ENCODE data around the gene GSC. TPM values are rescaled to one million over a fixed set of nuclear protein-coding genes. Genes with fewer than 3 reads are reported as not detected.
"Not testable (repeated sequence)": the region's sequence is repeated elsewhere in the genome, so short reads cannot be mapped to it uniquely, and the experiment has no call there.

Gene GSC
- total RNA-seq (2.9 TPM), polyA plus RNA-seq (ENCODE audit: insufficient read depth in 1 of 8, insufficient read length in 8 of 8, low replicate concordance in 1 of 8) (1 to 10 TPM in 6 of 8 donors, under 1 TPM in 2; 0.71 to 6.2 (median 1.3) TPM)
- long read RNA-seq, donor 1: 0 reads
- long read RNA-seq, donor 2: 0 reads
- long read RNA-seq, donor 3, partial matches to known transcripts: 0 of 1 reads
- long read RNA-seq, donor 3, other reads (novel, unspliced or antisense): 0 of 1 reads
- long read RNA-seq, donor 4, partial matches to known transcripts: 0 of 1 reads
- long read RNA-seq, donor 4, other reads (novel, unspliced or antisense): 0 of 1 reads
- long read RNA-seq, donor 5, transcript GSC-201 (3 exons, 1,264 nt): major isoform, 14 of 19 reads
- long read RNA-seq, donor 5, partial matches to known transcripts: 5 of 19 reads
- long read RNA-seq, donor 5, other reads (novel, unspliced or antisense): 0 of 19 reads
- long read RNA-seq, donor 6: 0 reads
- long read RNA-seq, donor 7: 0 reads
- long read RNA-seq, donor 8, partial matches to known transcripts: 0 of 1 reads
- long read RNA-seq, donor 8, other reads (novel, unspliced or antisense): 0 of 1 reads
- long read RNA-seq, donor 9: 0 reads
- long read RNA-seq, donor 10, partial matches to known transcripts: 0 of 2 reads
- long read RNA-seq, donor 10, other reads (novel, unspliced or antisense): 0 of 2 reads
- long read RNA-seq, donor 11, partial matches to known transcripts: 0 of 2 reads
- long read RNA-seq, donor 11, other reads (novel, unspliced or antisense): 0 of 2 reads

GRCh38 chr14:94769391-94770250 is at the start of gene GSC:
Gene GSC (minus strand): TSS chr14:94770113. CDS start chr14:94770015, 98 bp downstream.
- Histone ChIP-seq H3K4me3 (ENCODE audit: low read length) (peak within 1 kb of the TSS; percentile 50), H3K27ac (ENCODE audit: low read length) (no peak within 1 kb of the TSS), H3K27me3 (ENCODE audit: control insufficient read depth, insufficient read depth, low read length) (peaks cover 94% of the 10 kb centered on the region), H3K4me1 (ENCODE audit: control insufficient read depth, insufficient read depth, low read length) (peaks cover 23% of the 10 kb centered on the region), H3K9me3 (replicated peaks; ENCODE audit: control insufficient read depth, low read depth, low read length) (no peaks in the 10 kb centered on the region), H3K36me3 (ENCODE audit: control insufficient read depth, insufficient read depth, low read length) (no peaks in the 10 kb centered on the region)
- under 1% methylated on average over 77 of the region's 96 CpGs for WGBS (ENCODE audit: insufficient coverage)
- peak; percentile 92 for DNase-seq

DNA sequence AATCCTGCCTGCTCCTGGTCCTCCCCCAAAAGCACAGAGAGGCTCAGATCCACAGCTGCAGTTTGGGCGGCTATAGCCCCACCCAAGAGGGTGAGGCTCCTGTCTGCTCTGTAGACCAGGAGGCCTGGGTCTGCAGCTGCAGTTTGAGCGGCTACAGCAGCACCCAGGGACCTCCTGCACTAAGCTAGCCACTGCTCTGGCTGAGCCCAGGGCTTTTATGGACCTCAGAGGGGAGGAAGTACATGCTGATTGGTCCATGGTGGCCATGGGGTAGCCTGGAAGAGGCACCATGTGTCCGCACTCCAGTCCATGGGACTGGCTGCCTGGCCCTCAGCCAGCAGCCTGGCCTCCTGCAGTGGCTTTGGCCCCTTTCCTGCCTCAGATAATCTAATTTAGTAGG is 49.6 kb upstream of the GSC start:
- peaks cover 7% of the 10 kb centered on the region for H3K9me3 ChIP-seq (replicated peaks; ENCODE audit: control insufficient read depth, low read depth, low read length)
- H3K27me3 ChIP-seq (ENCODE audit: control insufficient read depth, insufficient read depth, low read length): peaks cover 9% of the 10 kb centered on the region
- DNase-seq: no peak
- H3K27ac ChIP-seq (ENCODE audit: low read length): no peak overlapping the region
- H3K4me1 ChIP-seq (ENCODE audit: control insufficient read depth, insufficient read depth, low read length): no peaks in the 10 kb centered on the region
- 42% methylated on average over 2 of the region's 3 CpGs for WGBS (ENCODE audit: insufficient coverage)
- H3K4me3 ChIP-seq (ENCODE audit: low read length): no peak overlapping the region
- no peaks in the 10 kb centered on the region for H3K36me3 ChIP-seq (ENCODE audit: control insufficient read depth, insufficient read depth, low read length)

DNA sequence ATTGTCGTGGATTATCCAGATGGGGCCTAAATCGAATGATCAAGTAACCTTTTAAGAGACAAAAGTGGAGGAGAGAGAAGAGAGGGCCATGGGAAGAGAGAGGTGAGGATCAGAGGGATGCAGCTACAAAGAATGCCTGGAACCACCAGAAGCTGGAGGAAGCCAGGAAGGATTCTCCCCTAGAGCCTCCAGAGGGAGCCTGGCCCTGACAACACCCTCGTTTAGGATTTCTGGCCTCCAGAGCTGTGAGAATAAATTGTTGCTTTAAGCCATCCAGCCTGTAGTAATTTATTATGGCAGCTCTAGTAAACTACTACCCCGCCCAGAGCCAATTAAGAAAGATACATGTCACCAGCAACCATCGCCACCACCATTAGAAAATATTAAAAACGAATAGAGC is 46.2 kb upstream of the GSC start:
- peaks cover 3% of the 10 kb centered on the region for H3K9me3 ChIP-seq (replicated peaks; ENCODE audit: control insufficient read depth, low read depth, low read length)
- H3K4me1 ChIP-seq (ENCODE audit: control insufficient read depth, insufficient read depth, low read length): no peaks in the 10 kb centered on the region
- peaks cover 13% of the 10 kb centered on the region for H3K27me3 ChIP-seq (ENCODE audit: control insufficient read depth, insufficient read depth, low read length)
- WGBS (ENCODE audit: insufficient coverage): 39% methylated on average over 2 of the region's 6 CpGs
- H3K27ac ChIP-seq (ENCODE audit: low read length): no peak overlapping the region
- peak; percentile 28 for DNase-seq
- H3K36me3 ChIP-seq (ENCODE audit: control insufficient read depth, insufficient read depth, low read length): no peaks in the 10 kb centered on the region
- no peak overlapping the region for H3K4me3 ChIP-seq (ENCODE audit: low read length)

DNA sequence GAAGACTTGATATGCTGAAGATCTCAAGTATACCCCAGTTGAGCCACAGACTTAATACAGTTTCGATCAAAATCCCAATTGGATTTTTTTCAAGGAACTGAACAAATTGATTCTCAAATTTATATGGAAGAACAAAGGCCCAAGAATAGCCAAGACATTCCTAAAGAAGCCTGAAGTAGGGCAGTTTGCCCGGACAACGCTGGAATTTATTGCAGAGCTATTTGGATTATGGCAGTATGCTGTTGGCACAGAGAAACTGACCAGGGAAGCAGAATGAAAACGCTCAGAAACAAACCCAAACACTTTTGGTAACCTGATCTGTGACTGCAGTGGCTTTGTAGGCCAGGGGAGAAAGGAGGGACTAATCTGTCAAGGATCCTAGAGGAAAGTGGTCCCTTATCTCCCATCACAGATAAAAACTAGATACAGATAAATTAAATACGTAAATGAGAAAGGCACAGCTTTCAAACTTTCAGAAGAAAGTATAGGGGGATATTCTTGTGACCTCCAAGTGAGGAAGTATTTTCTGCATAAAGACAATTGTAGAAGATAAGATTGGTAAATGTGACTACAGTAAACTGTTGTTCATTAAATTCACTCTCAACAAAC is 35.9 kb upstream of the GSC start:
- 0% methylated on average over 2 of the region's 5 CpGs for whole genome bisulfite sequencing (ENCODE audit: insufficient coverage)
- no peaks in the 10 kb centered on the region for H3K9me3 ChIP-seq (replicated peaks; ENCODE audit: control insufficient read depth, low read depth, low read length)
- H3K4me1 ChIP-seq (ENCODE audit: control insufficient read depth, insufficient read depth, low read length): no peaks in the 10 kb centered on the region
- H3K27me3 ChIP-seq (ENCODE audit: control insufficient read depth, insufficient read depth, low read length): peaks cover 5% of the 10 kb centered on the region
- H3K4me3 ChIP-seq (ENCODE audit: low read length): no peak overlapping the region
- peak overlapping the region; percentile 35 for H3K27ac ChIP-seq (ENCODE audit: low read length)
- no peaks in the 10 kb centered on the region for H3K36me3 ChIP-seq (ENCODE audit: control insufficient read depth, insufficient read depth, low read length)
- peak; percentile 88 for DNase-seq

DNA sequence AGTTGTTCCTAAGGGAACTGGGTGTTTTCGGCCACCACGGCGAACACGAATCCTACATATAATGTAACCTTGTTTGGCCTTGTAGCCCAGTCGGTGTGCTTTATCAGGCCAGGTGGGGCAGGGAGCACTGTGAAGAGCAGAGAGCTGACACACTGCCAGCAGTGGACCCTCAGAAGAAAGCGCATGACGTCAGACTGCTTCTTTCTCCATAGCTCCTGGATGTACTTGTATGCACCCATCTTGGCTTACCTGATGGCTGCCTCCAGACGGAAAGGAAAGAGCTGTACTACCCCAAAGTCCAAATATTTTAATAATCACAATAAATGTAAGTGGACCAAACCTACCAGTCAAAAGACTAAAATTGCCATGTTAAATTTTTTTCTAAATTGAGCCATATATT is 31.3 kb upstream of the GSC start:
- H3K27me3 ChIP-seq (ENCODE audit: control insufficient read depth, insufficient read depth, low read length): no peaks in the 10 kb centered on the region
- no peaks in the 10 kb centered on the region for H3K4me1 ChIP-seq (ENCODE audit: control insufficient read depth, insufficient read depth, low read length)
- no peak overlapping the region for H3K4me3 ChIP-seq (ENCODE audit: low read length)
- H3K9me3 ChIP-seq (replicated peaks; ENCODE audit: control insufficient read depth, low read depth, low read length): no peaks in the 10 kb centered on the region
- DNase-seq: no peak
- H3K27ac ChIP-seq (ENCODE audit: low read length): no peak overlapping the region
- H3K36me3 ChIP-seq (ENCODE audit: control insufficient read depth, insufficient read depth, low read length): no peaks in the 10 kb centered on the region
- WGBS (ENCODE audit: insufficient coverage): 84% methylated on average over 7 of the region's 8 CpGs

GRCh38 chr14:94800764-94801163 is 30.9 kb upstream of the GSC start:
- not testable (repeated sequence) for H3K27ac ChIP-seq (ENCODE audit: low read length); H3K27me3 ChIP-seq (ENCODE audit: control insufficient read depth, insufficient read depth, low read length); H3K4me3 ChIP-seq (ENCODE audit: low read length); DNase-seq; H3K9me3 ChIP-seq (replicated peaks; ENCODE audit: control insufficient read depth, low read depth, low read length); H3K4me1 ChIP-seq (ENCODE audit: control insufficient read depth, insufficient read depth, low read length); H3K36me3 ChIP-seq (ENCODE audit: control insufficient read depth, insufficient read depth, low read length)
- WGBS (ENCODE audit: insufficient coverage): 88% methylated on average over 2 of the region's 9 CpGs

GRCh38 chr14:94797887-94798286 is 28.0 kb upstream of the GSC start:
- 94% methylated on average over 2 of the region's 2 CpGs for WGBS (ENCODE audit: insufficient coverage)

GRCh38 chr14:94796278-94796677 is 26.4 kb upstream of the GSC start:
- Histone ChIP-seq H3K4me3 (ENCODE audit: low read length) (no peak overlapping the region), H3K36me3 (ENCODE audit: control insufficient read depth, insufficient read depth, low read length) (no peaks in the 10 kb centered on the region), H3K27me3 (ENCODE audit: control insufficient read depth, insufficient read depth, low read length) (peaks cover 8% of the 10 kb centered on the region), H3K27ac (ENCODE audit: low read length) (no peak overlapping the region), H3K4me1 (ENCODE audit: control insufficient read depth, insufficient read depth, low read length) (no peaks in the 10 kb centered on the region), H3K9me3 (replicated peaks; ENCODE audit: control insufficient read depth, low read depth, low read length) (no peaks in the 10 kb centered on the region)
- no peak for DNase-seq

More at GRCh38 chr14:94797887-94798286, 28.0 kb upstream of the GSC start:
- DNase-seq: no peak
- Histone ChIP-seq H3K27me3 (ENCODE audit: control insufficient read depth, insufficient read depth, low read length) (peaks cover 8% of the 10 kb centered on the region), H3K4me3 (ENCODE audit: low read length) (no peak overlapping the region), H3K36me3 (ENCODE audit: control insufficient read depth, insufficient read depth, low read length) (no peaks in the 10 kb centered on the region), H3K9me3 (replicated peaks; ENCODE audit: control insufficient read depth, low read depth, low read length) (no peaks in the 10 kb centered on the region), H3K27ac (ENCODE audit: low read length) (no peak overlapping the region), H3K4me1 (ENCODE audit: control insufficient read depth, insufficient read depth, low read length) (no peaks in the 10 kb centered on the region)

DNA sequence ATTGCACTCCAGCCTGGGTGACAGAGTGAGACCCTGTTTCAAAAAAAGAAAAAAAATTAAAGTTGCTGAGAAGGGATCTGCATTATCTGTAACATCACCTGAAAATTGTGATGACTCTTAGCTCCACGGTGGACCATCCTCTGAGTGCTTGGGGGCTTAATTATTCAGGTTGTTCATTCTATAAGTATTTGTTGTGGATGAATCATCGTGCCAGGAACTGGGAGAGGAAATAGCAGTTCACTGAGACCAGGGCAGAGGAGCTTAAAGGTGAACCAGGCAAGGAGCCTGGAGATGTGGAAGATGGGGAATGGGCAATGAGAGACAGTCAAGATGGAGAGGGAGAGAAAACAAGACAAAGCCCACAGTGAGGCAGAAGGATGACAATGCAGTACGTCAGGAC is 25.5 kb upstream of the GSC start:
- Histone ChIP-seq H3K27me3 (ENCODE audit: control insufficient read depth, insufficient read depth, low read length) (peaks cover 8% of the 10 kb centered on the region), H3K36me3 (ENCODE audit: control insufficient read depth, insufficient read depth, low read length) (no peaks in the 10 kb centered on the region), H3K9me3 (replicated peaks; ENCODE audit: control insufficient read depth, low read depth, low read length) (no peaks in the 10 kb centered on the region), H3K4me1 (ENCODE audit: control insufficient read depth, insufficient read depth, low read length) (no peaks in the 10 kb centered on the region), H3K4me3 (ENCODE audit: low read length) (no peak overlapping the region), H3K27ac (ENCODE audit: low read length) (no peak overlapping the region)
- no peak for DNase-seq
- 65% methylated on average over 3 of the region's 3 CpGs for WGBS (ENCODE audit: insufficient coverage)
